Natural killer cell treated with Interleukin-12 subunit alpha and Interleukin-12 subunit beta and Interleukin-15 and Interleukin-18, amount 100 ng/mL, for 72 hours (primary cell): ENCODE data around the gene SHB. TPM values are rescaled to one million over a fixed set of nuclear protein-coding genes. Genes with fewer than 3 reads are reported as not detected.

Experiments used
- ATAC-seq, 2 donors: fragments of 150-1000 bp; cut with Tn5 transposase in 1 of 2; sonication (Bioruptor Pico), chemical (Tn5 transposase) in 1 of 2; 2 replicates each; pipeline ENCODE4 v1.10.0; 2021
- DNase-seq: peaks from one replicate; pipeline ENCODE4 v3.0.0; 2022; ENCODE audit warnings: low spot score
- H3K27ac Mint-ChIP-seq, 2 donors: 1 replicate in 1 of 2; 2 replicates in 1 of 2; pipeline ENCODE4 v1.8.0; 2022; ENCODE audit warnings: mixed read lengths in 2 of 2, mild to moderate bottlenecking in 1 of 2, moderate library complexity in 1 of 2
- H3K27me3 Mint-ChIP-seq, 2 donors: 1 replicate in 1 of 2; 2 replicates in 1 of 2; pipeline ENCODE4 v1.8.0; 2022; ENCODE audit warnings: mixed read lengths in 2 of 2
- H3K36me3 Mint-ChIP-seq: one replicate; pipeline ENCODE4 v1.8.0; 2022; ENCODE audit warnings: mixed read lengths
- H3K4me1 Mint-ChIP-seq, 2 donors: 1 replicate in 1 of 2; 2 replicates in 1 of 2; pipeline ENCODE4 v1.8.0; 2022; ENCODE audit warnings: low read depth in 2 of 2, mixed read lengths in 2 of 2, mild to moderate bottlenecking in 1 of 2
- H3K4me3 Mint-ChIP-seq: one replicate; pipeline ENCODE4 v1.8.0; 2022; ENCODE audit warnings: mixed read lengths
- H3K9me3 Mint-ChIP-seq: 2 replicates; pipeline ENCODE4 v1.8.0; 2022; ENCODE audit warnings: mixed read lengths
- total RNA-seq, 2 donors: library from RNA; stranded (reverse); gene quantifications; one replicate each; pipeline ENCODE4 v1.2.3, GENCODE V29; 2022

SHB gene
- total RNA-seq, 2 donors from 2014 or later: 0.14 to 1.6 TPM

DNA sequence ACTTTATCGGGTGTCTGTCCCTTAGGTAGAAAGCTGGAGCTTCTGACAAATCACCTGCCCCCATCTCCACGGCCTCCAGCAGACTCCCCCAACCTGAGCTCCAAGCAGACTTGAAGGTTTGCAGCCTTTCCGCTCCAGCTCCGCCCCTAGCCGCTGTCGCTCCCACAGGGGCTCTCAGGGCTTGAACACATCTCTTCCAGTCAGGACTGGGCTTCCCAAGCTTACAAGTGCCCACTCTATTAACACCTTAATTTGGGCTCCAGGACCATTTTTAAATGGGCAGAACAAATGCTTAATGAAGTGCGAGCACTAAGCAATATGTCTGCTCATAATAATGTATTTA lies 147.9 kb downstream of the SHB start:
- Mint-ChIP-seq H3K27me3 (no peaks in the 10 kb centered on the region), H3K36me3 (no peaks in the 10 kb centered on the region), H3K4me1 (peaks cover 16 to 18% of the 10 kb centered on the region in 2 donors), H3K4me3 (no peak overlapping the region), H3K27ac (no peak overlapping the region), H3K9me3 (no peaks in the 10 kb centered on the region)
- ATAC-seq (no peak), DNase-seq (no peak)

DNA sequence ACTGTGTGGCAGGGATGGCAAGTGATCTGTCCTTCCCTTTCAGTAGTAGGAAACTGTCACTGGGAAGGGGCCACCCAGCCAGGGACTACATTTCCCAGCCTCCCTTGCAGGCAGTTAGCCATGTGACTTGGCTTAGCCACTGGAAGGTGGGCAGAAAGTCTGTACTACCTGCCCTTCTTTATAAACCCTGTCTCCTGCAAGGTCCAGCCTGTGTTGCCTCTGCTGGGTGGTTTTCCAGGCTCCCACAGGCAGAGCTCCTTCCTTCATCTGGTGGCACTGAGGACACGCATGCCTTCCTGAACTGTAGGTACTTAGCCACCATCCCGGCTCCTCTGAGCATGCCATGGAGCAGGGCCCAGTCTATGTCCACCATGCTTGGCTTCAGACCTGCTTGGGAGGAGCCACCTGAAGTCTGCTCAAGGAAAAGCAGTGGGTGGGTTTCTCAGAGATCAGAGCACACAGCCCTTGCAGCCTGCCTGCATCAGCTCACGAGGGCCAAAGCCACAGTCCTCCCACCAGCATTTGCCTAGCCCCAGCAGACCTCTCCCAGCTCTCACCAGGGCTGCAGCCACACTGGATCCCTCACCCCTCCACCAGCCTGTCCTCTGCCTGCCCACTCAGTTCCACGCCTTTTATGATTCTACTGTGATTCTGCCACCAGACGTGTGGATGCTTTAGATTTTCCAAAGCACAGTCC lies 148.4 kb downstream of the SHB start:
- Mint-ChIP-seq H3K9me3 (no peaks in the 10 kb centered on the region), H3K36me3 (no peaks in the 10 kb centered on the region), H3K27me3 (no peaks in the 10 kb centered on the region), H3K4me3 (no peak overlapping the region), H3K4me1 (peaks cover 16 to 18% of the 10 kb centered on the region in 2 donors), H3K27ac (no peak overlapping the region)
- DNase-seq (no peak), ATAC-seq (no peak)

DNA sequence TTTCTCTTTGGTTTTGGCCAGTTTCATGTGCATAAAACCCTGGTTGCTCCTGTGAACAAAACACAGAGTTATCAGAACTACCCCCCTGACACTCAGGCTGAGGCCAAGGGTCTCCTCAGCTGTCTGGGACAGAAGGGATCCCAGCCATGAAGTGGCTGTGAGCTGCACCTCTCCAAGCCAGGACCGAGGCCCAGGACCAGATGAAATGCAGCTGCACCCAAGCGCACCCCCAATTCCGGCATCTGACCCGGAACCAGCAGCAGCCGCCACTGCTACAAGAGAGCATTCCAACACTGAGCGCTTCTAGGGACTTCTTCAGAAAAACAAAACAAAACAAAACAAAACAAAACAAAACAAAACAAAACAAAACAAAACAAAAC lies 149.1 kb downstream of the SHB start:
- no peak for DNase-seq
- Mint-ChIP-seq H3K9me3 (no peaks in the 10 kb centered on the region), H3K4me1 (peaks cover 16 to 18% of the 10 kb centered on the region in 2 donors), H3K36me3 (no peaks in the 10 kb centered on the region), H3K27me3 (no peaks in the 10 kb centered on the region), H3K27ac (no peak overlapping the region), H3K4me3 (no peak overlapping the region)
- no peak for ATAC-seq

DNA sequence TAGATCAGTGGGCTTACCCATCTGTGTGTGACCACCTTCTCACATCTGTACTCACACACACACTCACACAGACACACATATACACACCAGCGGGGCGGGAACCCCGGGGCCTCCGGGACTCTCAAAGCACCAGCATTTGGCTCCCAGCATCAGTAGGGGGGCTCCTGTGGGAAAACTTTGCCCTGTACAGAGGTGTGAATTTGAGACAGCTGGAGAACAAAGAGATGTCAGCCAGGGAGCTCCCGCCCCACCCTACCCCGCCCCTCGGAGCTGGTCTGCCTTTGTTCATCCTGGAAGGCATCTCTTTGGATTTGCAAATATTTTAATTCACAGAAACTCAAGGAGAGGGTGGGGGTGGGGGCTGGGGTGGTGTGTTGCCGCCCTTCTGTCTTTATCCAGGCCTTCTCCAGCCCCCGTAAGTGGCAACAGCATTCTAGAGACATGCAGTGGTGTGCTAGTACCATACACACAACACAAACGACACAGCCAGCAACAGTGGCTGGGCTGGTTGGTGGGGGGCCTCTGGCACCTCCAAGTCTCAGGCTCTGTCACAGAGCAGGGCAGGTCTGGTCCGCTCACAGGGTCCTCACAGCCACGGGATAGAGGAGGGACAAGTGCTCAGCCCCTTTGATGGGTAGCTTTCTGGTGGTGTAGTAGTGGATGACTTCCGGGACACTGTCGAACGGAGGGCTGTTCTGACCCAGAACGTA lies 149.6 kb downstream of the SHB start:
- peaks cover 16 to 18% of the 10 kb centered on the region in 2 donors for H3K4me1 Mint-ChIP-seq
- no peaks in the 10 kb centered on the region for H3K9me3 Mint-ChIP-seq
- H3K27ac Mint-ChIP-seq: no peak overlapping the region
- ATAC-seq (no peak), DNase-seq (no peak)
- no peak overlapping the region for H3K4me3 Mint-ChIP-seq
- H3K27me3 Mint-ChIP-seq: no peaks in the 10 kb centered on the region
- no peaks in the 10 kb centered on the region for H3K36me3 Mint-ChIP-seq

DNA sequence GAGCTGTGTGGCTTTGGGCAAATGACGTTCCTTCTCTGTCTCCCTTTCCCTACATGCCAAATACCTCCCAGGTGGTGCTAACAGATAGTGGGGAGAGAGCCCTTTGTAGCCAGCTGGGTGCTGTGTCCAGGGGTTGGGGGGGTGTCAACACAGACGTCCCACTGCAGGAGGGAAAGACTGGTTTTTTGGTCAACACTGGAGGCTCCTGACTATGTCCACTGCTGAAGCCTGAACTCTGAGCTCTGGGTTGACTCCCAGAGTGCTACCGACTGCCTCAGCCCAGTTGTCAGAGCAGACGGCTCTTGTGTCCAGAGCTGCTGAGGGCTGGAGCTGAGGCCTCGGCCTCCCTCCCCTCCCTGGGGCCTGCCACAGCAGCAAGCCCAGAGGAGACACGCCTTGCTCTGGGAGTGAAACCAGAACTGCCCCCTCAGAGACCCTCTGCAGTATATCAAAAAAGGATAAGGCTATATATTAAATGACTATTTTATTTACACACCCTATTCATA lies 150.3 kb downstream of the SHB start:
- H3K9me3 Mint-ChIP-seq: no peaks in the 10 kb centered on the region
- no peak overlapping the region for H3K4me3 Mint-ChIP-seq
- no peak overlapping the region for H3K27ac Mint-ChIP-seq
- peaks cover 18% of the 10 kb centered on the region in 2 donors for H3K4me1 Mint-ChIP-seq
- no peaks in the 10 kb centered on the region for H3K36me3 Mint-ChIP-seq
- H3K27me3 Mint-ChIP-seq: no peaks in the 10 kb centered on the region
- ATAC-seq: no peak
- DNase-seq: no peak

DNA sequence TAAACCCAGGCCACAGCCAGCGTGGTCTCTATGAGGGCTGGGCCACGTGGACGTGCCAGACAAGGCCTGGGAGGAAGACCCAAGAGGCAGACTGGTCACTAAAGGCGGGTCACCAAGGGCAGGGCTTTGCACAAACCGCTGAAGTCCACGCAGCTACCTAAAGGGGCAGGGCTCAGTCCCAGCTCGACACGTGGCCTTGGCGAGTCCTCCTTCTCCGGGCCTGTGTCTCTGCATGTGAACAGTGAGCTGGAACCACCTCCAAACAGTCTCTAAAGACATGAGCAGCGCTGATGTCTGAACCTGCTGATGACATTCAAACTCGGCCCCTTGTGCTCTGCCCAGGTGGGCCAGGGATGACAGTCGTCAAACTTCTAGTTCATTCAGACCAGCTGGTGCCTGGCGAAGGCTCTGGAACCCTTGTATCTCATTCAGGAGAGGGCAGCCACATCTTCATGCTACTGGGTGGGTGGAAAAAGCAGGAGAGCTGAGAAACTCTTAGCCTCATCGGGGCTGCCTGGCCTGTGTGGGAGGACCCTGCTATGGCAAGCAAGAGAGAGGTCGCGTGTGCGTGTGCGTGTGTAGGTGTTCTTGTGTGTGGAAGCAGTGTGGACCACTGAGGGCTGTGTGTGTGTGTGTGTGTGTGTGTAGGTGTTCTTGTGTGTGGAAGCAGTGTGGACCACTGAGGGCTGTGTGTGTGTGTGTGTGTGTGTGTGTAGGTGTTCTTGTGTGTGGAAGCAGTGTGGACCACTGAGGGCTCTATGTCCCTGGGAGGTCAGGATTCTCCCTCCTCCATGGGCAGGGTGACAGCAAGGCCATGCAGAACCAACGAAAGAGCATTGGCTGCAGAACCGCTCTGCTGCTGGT lies 151.0 kb downstream of the SHB start:
- DNase-seq (no peak), ATAC-seq (no peak)
- Mint-ChIP-seq H3K9me3 (no peaks in the 10 kb centered on the region), H3K4me3 (no peak overlapping the region), H3K27me3 (no peaks in the 10 kb centered on the region), H3K36me3 (no peaks in the 10 kb centered on the region), H3K27ac (no peak overlapping the region), H3K4me1 (peaks cover 22 to 23% of the 10 kb centered on the region in 2 donors)

DNA sequence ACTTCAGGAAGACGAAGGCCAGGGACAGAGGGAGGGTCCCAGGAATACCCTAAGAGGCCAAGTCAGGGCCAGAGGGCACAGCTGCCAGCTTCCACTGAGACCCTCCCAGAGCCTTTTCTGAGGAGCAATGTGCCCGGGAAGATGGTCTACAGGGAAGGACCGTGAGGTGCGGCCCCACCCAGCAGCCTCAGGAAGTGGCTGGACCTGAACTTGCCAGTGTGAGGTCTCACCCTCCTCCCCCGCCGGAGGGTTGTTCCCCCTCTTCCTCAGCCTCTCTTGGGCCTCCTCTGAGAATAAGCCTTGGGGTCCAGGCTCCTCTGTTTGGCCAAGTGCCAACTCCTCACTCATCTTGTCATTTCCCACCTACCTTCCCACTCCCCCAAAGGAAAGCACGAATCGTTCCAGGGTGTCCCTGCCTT lies 151.7 kb downstream of the SHB start:
- DNase-seq: no peak
- H3K27me3 Mint-ChIP-seq: no peaks in the 10 kb centered on the region

DNA sequence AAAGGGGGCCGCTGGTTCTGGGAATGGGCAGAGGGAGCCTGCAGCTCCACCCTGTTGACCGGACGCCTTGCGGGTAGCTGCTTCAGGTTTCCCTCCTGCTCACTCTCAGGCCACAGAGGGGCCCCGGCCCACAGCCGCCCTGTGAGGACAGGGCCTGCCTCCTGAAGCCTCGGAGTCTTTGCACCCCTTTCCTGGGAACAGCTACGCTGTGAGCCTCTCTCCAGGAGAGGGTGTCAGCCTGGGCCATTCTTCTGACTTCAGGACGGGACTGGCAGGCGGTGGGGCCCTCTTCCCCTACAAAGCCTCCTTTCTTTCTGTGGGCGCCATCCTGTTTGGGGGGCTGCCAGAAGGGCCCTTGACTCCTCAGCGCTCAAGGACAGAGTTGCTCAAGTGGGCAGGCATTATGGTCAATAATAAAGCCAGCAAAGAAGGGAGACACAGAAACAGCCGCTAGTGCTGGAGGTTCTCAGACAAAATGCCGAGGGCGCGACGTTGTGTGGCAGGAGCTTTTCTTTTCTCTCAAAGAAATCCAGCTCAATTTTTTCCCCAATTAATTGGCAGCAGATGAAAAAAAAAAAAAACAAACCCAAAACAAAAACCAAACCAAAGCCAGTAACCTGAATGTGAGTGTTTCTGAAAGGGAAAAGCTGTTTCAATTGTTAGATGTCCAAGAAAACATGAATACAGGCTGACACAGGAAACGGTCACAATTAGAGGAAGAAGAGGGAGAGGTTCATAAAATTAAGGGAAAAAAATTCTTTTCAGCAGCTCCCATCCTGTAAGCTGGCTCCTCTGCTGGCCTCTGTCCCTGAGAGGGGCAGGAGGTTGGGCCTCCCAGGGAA lies 152.3 kb downstream of the SHB start:
- Mint-ChIP-seq H3K9me3 (no peaks in the 10 kb centered on the region), H3K4me3 (no peak overlapping the region)

More for the DNA sequence above, 151.7 kb downstream of the SHB start:
- ATAC-seq: no peak
- Mint-ChIP-seq H3K27ac (no peak overlapping the region), H3K4me3 (no peak overlapping the region), H3K36me3 (no peaks in the 10 kb centered on the region), H3K9me3 (no peaks in the 10 kb centered on the region), H3K4me1 (peaks cover 22 to 23% of the 10 kb centered on the region in 2 donors)

DNA sequence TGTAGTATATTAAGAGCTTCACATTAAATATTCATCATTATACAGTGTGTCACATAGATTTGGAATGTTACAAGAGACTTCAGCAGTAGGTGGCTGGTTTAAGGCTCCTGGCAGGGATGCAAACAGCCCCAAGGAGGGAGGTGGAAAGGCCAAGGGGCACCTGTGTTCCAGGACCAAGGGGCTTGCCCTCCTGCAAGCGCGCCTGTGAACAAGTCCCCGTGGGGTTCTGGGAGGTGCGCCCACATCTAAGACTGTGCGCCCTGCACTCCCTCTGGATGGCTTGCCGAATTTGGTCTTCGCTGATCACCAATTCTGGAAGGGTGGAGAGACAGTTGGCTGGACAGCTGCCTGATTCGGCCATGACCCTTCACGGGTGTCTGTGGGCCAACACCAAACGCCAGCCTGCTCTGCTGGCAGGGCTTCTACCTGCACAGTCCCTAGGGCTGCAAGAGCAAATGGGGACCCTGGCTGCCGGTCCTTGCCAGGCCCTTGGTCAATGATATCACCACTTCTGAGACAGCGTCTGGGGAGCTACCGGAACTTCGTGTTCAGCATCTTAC lies 153.0 kb downstream of the SHB start:
- peak in 1 of 2 donors; percentile 22 for ATAC-seq
- Mint-ChIP-seq H3K27me3 (no peaks in the 10 kb centered on the region), H3K36me3 (no peaks in the 10 kb centered on the region), H3K4me1 (peaks cover 20 to 23% of the 10 kb centered on the region in 2 donors), H3K4me3 (no peak overlapping the region), H3K27ac (no peak overlapping the region), H3K9me3 (no peaks in the 10 kb centered on the region)
- no peak for DNase-seq

More for the DNA sequence above, 152.3 kb downstream of the SHB start:
- ATAC-seq (no peak), DNase-seq (no peak)
- Mint-ChIP-seq H3K27me3 (no peaks in the 10 kb centered on the region), H3K4me1 (peaks cover 21 to 23% of the 10 kb centered on the region in 2 donors), H3K27ac (no peak overlapping the region), H3K36me3 (no peaks in the 10 kb centered on the region)

DNA sequence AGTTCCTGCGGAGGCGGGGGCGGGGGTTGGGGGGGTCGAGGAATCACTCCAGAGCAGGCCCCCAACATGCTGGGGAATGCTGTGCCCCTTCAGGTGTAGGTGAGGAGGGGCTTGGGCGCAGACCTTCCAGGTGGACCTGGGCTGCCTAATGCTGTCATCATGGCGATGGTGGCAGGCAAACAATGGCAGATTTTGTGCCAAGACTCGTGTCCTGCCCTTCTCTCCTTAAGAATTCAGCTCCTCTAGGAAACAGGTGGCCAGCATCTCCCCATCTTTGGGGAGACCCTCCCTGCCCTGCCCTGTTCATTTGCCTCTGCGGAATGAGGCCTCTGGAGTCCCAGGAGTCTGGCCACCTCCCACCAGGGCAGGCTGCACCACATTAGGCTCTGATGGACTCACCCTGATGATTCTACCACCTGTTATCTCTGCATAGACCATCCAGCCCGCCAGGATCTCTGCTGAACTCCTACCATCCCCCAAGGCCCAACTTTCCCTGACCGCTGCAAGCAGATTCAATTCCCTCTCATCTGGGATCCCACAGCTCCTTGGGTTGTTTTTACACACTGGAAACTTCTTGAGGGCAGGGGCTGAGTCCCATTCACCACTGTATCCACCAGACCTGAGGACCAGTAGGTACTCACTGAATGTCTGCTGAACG lies 154.2 kb downstream of the SHB start:
- Mint-ChIP-seq H3K36me3 (no peaks in the 10 kb centered on the region), H3K4me1 (peaks cover 20 to 23% of the 10 kb centered on the region in 2 donors), H3K27me3 (no peaks in the 10 kb centered on the region), H3K27ac (peak overlapping the region in 1 of 2 donors; percentile 43), H3K4me3 (no peak overlapping the region), H3K9me3 (no peaks in the 10 kb centered on the region)
- ATAC-seq (no peak), DNase-seq (no peak)

DNA sequence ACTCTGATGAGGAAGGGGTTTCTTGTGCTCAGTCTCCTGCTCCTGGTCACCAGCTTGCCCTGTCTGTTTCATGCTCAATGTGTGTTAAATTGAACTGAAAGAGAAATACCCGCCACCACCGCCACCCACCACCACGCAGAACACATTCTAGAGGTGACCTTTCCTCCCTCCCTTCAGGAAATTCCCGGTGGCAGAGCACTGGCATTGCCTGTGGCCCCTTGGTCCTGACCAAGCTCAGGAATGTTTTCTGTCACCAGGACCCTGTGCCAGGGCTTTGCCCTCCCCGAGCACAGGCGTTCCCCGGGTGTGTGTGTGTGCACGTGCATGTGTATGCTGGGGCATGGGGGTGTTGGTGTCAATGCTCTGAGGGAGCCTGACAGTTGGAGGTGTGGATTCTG lies 154.9 kb downstream of the SHB start:
- no peaks in the 10 kb centered on the region for H3K36me3 Mint-ChIP-seq
- peaks cover 20 to 23% of the 10 kb centered on the region in 2 donors for H3K4me1 Mint-ChIP-seq
- no peak overlapping the region for H3K27ac Mint-ChIP-seq
- H3K4me3 Mint-ChIP-seq: no peak overlapping the region
- H3K27me3 Mint-ChIP-seq: no peaks in the 10 kb centered on the region
- H3K9me3 Mint-ChIP-seq: no peaks in the 10 kb centered on the region
- no peak for ATAC-seq
- no peak for DNase-seq

DNA sequence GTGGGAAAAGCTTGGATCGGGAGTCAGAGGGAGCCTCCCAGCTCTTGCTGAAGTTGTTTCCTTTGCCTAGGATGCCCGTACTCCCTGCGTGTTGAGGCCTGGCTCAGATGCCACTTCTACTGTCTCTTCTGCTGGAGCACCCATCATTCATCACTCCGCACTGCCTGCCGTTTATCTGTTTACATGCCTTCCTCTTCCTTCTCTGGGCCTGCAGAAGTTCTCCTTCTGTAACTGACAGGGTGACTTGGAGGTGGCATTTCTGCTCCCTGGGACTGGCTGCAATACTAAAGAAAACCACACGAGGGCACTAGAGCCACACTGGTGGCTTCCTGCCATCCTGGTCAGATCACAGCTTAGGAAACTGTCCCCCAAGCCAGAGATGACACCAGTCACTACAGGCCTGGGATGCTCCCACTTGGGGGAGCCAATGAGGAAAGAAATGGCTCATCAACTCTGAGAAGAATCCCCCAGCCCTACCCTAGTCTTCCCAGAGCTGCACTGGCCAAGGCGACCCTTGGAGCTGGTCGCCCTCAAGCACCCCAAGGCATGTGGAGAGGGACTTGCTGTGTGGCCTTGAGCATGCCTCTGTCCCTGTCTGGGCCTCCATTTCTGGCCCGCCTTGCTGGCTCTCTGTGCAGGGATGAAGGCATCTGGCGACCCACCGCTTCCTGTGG lies 155.4 kb downstream of the SHB start:
- Mint-ChIP-seq H3K9me3 (no peaks in the 10 kb centered on the region), H3K27ac (no peak overlapping the region), H3K4me1 (peaks cover 24 to 28% of the 10 kb centered on the region in 2 donors), H3K4me3 (no peak overlapping the region), H3K36me3 (no peaks in the 10 kb centered on the region), H3K27me3 (no peaks in the 10 kb centered on the region)
- DNase-seq (peak; percentile 79), ATAC-seq (peak; percentile 74 to 76)
